Ascending aorta (tissue), 2 donors: ENCODE measurements around the gene DENND5A. TPM values are rescaled to one million over a fixed set of nuclear protein-coding genes. Genes with fewer than 3 reads are reported as not detected.

Experiments
- DNase-seq, 2 donors: peaks; one replicate each; pipeline ENCODE4 v3.0.0-alpha.2; 2019; ENCODE audit warnings: low spot score in 2 of 2
- H3K27ac ChIP-seq, 2 donors: fragments of 200-600 bp; sonication (generic); one replicate each; pipeline ENCODE4 v1.5.1; 2016 to 2017; ENCODE audit warnings: mild to moderate bottlenecking in 1 of 2
- H3K27me3 ChIP-seq: fragments of 200-600 bp; sonication (generic); one replicate; pipeline ENCODE4 v1.5.1; 2017
- H3K36me3 ChIP-seq, 2 donors: fragments of 200-600 bp; sonication (generic); one replicate each; pipeline ENCODE4 v1.5.1; 2016
- H3K4me1 ChIP-seq, 2 donors: fragments of 200-600 bp; sonication (generic); one replicate each; pipeline ENCODE4 v1.5.1; 2016 to 2017; ENCODE audit warnings: mild to moderate bottlenecking in 1 of 2
- H3K4me3 ChIP-seq, 2 donors: fragments of 200-600 bp; sonication (generic); one replicate each; pipeline ENCODE4 v1.5.1; 2016 to 2017; ENCODE audit warnings: mild to moderate bottlenecking in 1 of 2
- H3K9me3 ChIP-seq, 2 donors: fragments of 200-600 bp; sonication (generic); one replicate each; pipeline ENCODE4 v1.5.1; 2016
- CTCF ChIP-seq, 3 experiments: fragments of 200-600 bp in 2 of 3; fragments of 450-650 bp in 1 of 3; sonication (generic) in 2 of 3; IDR thresholded peaks; one replicate each; pipeline ENCODE4 v1.5.1; 2016 to 2019; ENCODE audit warnings: antibody characterized with exemption in 3 of 3, mild to moderate bottlenecking in 1 of 3, moderate library complexity in 1 of 3
- intact Hi-C: fragments of 100-400 bp; cut with DNase I; formaldehyde crosslinking; loops from one replicate; pipeline ENCODE4 v1.15.1; 2023
- total RNA-seq: library from RNA; depleted of rRNA; stranded (reverse); fragments of >200 nt; gene quantifications from one replicate; pipeline ENCODE4 v1.1.0, GENCODE V29; 2016

Gene DENND5A
- total RNA-seq, 1 donor from 2014 or later = 111 TPM

DNA sequence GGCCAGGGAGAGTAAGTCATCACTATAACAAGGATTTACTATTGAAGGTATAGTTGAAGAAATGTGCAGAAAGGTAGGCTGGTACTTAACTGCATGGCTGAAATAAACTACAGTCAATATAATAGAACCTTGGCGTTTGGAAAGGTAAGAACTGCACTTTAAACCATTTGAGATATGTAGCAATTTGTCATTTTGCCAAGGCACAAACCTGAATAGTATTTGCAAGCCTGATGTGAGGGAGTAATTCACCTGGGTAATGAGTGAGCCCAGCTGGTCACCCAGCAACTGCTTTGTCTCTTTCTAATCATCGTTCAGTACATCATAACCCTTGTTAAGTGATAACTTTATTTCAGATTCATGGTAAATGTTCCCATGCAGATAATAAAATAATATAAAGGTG is 111.5 kb downstream of the DENND5A start:
- Histone ChIP-seq H3K36me3 (peaks cover 39 to 45% of the 10 kb centered on the region in 2 donors), H3K27ac (no peak overlapping the region), H3K27me3 (no peaks in the 10 kb centered on the region), H3K4me3 (no peak overlapping the region), H3K4me1 (no peaks in the 10 kb centered on the region), H3K9me3 (no peaks in the 10 kb centered on the region)
- no peak for DNase-seq
- intact Hi-C loops = no loop called here
- TF ChIP-seq CTCF (IDR thresholded peaks at IDR 0.05) = no peak

DNA sequence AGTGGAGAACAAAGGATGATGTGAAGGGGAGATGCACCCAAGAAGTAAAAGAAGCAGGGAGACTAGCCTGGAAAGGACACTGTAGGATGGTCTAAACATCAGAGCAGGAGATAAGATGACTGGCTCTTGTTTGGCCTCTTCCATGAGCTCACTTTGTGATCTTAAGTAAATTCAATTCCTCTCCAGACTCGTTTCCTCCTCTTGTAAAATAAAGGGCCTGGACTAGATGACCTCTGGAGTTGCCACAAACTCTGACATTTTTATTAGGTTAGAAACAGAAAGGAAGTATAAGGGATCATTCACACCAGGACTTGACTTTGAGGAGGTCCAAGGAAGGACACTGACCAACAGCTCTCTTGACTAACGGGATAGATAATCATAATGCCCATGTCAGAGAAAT is 113.5 kb downstream of the DENND5A start:
- TF ChIP-seq CTCF (IDR thresholded peaks at IDR 0.05) = no peak
- no peak for DNase-seq
- Histone ChIP-seq H3K27ac (peak overlapping the region in 1 of 2 donors; percentile 50), H3K36me3 (peaks cover 51 to 60% of the 10 kb centered on the region in 2 donors), H3K4me3 (no peak overlapping the region), H3K9me3 (no peaks in the 10 kb centered on the region), H3K27me3 (no peaks in the 10 kb centered on the region), H3K4me1 (no peaks in the 10 kb centered on the region)
- intact Hi-C loops = no loop called here

DNA sequence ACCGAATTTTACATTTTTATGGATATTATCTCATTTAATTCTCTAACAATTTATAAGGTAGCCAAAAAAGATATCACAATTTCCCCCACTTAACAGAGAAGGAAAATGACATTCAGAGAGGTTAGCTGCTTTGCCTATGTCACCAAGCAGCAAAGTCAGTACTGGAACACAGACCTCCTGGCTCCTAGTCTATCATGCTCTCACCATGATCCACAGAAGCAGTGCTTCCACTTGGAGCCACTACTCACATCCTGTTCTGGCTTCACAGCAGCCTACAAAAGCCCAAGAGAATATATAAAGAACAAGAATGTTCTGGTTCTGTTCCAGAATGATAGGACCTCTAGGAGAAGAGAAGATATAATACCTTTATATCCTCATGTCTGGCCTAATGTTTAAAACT is 114.2 kb downstream of the DENND5A start:
- Histone ChIP-seq H3K36me3 (peaks cover 52 to 67% of the 10 kb centered on the region in 2 donors), H3K27me3 (no peaks in the 10 kb centered on the region), H3K9me3 (no peaks in the 10 kb centered on the region), H3K27ac (peak overlapping the region in 1 of 2 donors; percentile 50), H3K4me3 (no peak overlapping the region), H3K4me1 (no peaks in the 10 kb centered on the region)
- no peak for TF ChIP-seq CTCF (IDR thresholded peaks at IDR 0.05)
- DNase-seq = no peak
- intact Hi-C loops = no loop called here

GRCh38 chr11:9150501-9150900 is 114.6 kb downstream of the DENND5A start:
- Histone ChIP-seq H3K9me3 (no peaks in the 10 kb centered on the region), H3K27me3 (no peaks in the 10 kb centered on the region), H3K27ac (peak overlapping the region; percentile 50), H3K4me1 (no peaks in the 10 kb centered on the region), H3K4me3 (no peak overlapping the region), H3K36me3 (peaks cover 57 to 71% of the 10 kb centered on the region in 2 donors)
- intact Hi-C loops = no loop called here
- DNase-seq = no peak
- no peak for TF ChIP-seq CTCF (IDR thresholded peaks at IDR 0.05)

- H3K27me3 ChIP-seq = no peaks in the 10 kb centered on the region
- DNase-seq = no peak
- no peaks in the 10 kb centered on the region for H3K4me1 ChIP-seq
- H3K36me3 ChIP-seq = peaks cover 72 to 85% of the 10 kb centered on the region in 2 donors
- intact Hi-C loops = no loop called here
- no peak overlapping the region for H3K4me3 ChIP-seq
- TF ChIP-seq CTCF (IDR thresholded peaks at IDR 0.05) = no peak
- no peak overlapping the region for H3K27ac ChIP-seq
- no peaks in the 10 kb centered on the region for H3K9me3 ChIP-seq
Measured at GRCh38 chr11:9148727-9149126, 116.4 kb downstream of the DENND5A start.

DNA sequence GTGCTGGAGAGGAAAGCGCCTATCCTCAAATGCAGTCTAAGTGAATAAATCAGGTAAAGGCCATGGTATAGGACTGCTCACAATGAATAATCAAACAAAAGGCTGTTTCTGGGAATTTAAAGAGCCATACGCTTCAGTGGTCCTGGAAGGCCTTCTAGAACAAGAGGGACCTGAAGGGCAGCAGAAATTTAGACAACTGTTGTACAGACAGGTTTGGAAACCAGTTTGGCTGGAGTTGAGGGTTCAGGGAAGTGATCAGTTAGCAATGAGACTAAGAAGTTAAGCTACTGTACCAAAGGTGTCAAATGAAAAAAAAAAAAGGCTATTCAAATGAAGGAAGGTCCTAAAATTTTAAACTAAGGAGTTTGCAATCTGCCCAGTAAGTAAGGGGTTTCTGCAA is 117.1 kb downstream of the DENND5A start:
- no peak for DNase-seq
- no peak overlapping the region for H3K27ac ChIP-seq
- H3K27me3 ChIP-seq = no peaks in the 10 kb centered on the region
- H3K9me3 ChIP-seq = no peaks in the 10 kb centered on the region
- intact Hi-C loops = no loop called here
- peaks cover 74 to 88% of the 10 kb centered on the region in 2 donors for H3K36me3 ChIP-seq
- no peak for TF ChIP-seq CTCF (IDR thresholded peaks at IDR 0.05)
- H3K4me1 ChIP-seq = no peaks in the 10 kb centered on the region
- H3K4me3 ChIP-seq = no peak overlapping the region
